HUDEP-2 (cell line): ENCODE data around the gene CRYBB2.
A peak's percentile ranks its signal among the peaks of the same experiment; 100 is the strongest.
"Not testable (repeated sequence)": the region's sequence is repeated elsewhere in the genome, so short reads cannot be mapped to it uniquely, and the experiment has no call there.

Experiments used
- DNase-seq, 76 experiments: peaks; one replicate each; lab custom pipeline; 2025; ENCODE audit not compliant: unreplicated experiment in 76 of 76; lab: John Stamatoyannopoulos, UW

Gene CRYBB2, protein sequence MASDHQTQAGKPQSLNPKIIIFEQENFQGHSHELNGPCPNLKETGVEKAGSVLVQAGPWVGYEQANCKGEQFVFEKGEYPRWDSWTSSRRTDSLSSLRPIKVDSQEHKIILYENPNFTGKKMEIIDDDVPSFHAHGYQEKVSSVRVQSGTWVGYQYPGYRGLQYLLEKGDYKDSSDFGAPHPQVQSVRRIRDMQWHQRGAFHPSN

DNA sequence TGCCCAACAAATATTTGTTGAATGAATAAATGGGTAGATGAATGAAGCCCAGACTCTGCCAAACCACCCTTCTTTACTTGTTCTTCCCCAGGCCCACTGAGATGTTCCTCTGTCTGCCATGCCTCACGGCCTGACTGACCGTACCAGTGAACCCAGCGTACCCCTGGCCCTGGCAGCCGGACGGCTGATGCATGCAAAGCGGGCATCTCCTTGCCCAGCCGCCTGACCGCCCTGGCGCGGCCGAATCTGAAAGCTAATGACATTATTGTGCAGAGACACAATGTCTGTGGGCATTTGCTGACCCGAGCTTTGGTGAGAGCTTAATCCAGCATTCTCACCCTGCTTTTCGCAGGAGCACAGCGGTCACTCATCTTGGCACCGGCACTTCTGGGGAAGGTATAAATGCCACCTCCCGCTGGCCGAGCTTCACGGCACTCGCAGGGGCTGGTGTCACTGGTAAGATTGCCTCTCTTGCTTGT lies at the start of gene CRYBB2:
Gene CRYBB2 (plus strand): TSS at position 429 of the 479 bp plus-strand sequence. CDS start 1,791 bp downstream, outside the sequence.
- DNase-seq = no peak

DNA sequence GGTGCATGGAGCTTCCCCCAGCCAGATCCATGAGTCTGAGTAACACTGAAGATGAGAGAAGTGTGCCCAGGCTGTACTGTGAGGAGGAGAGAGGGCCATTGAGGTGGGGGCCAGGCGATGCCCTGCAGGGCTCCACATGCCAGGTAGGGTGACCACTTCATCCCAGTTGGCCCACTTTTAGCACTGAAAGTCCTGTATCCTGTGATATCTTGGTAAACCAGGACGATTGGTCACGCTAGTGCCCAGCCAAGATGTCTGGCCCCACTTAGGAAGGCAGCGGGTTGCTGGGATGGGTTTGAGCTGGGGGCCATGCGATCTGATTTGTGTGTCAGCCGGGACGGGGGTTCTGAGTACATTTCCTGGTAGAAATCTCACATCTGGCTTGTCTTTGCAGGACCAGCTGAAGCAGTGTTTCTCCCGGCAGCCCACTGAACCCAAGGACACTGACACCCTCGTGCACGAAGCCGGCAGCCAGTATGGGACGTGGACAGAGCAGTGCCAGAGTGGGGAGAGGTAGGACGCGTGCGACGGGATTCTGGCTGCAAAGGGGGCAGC lies 48.9 kb upstream of the CRYBB2 start:
- no peak for DNase-seq

DNA sequence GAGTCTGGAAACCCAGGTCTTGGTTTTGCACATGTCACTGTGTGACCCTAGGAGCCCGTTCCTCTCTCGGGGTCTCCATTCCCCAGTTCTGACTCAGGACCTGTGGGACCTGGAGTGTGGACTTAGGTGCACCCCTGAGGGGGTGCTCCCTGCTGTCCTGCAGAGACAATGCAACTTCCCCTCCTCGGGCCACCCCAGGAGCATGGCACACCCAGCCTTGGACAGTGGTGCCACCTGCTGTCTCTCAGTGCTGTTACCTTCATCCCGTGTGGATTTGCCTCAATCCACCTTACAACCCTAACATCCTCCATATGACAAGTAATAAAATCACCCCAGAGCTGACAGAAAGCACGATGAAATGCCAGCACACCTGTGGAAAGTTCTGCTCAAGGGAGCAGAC lies 47.3 kb upstream of the CRYBB2 start:
- peak in 57 of 76 experiments; percentile 2 to 71 (median 47) for DNase-seq

DNA sequence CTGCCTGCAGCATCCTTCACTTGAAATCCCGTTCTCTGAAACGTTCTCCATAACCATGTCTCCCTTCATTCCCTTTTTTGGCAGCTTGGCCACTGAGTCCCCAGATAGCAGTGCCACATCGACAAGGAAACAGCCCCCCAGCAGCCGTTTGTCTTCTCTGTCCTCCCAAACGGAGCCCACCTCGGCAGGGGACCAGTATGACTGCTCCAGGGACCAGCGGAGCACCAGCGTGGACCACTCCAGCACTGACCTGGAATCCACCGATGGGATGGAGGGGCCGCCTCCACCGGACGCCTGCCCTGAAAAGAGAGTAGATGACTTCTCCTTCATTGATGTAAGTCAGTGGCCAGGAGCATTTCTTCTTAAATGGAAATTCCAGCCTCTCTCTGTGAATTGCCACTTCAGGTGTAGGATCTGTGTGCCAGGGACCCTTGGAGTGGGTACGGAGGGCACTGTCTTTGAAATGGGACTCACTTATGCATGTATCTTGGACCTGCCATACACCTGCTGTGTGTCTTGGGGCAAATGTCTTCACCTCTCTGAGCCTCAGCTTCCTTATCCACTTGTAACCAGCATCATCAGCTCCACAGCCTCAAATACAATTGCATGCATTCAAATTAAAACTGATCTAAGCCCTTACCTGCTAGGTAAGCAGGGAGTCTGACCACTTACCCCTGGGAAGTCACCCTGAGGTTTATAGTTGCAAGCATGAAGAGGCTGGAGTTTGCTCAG lies 45.1 kb upstream of the CRYBB2 start:
- DNase-seq = no peak

DNA sequence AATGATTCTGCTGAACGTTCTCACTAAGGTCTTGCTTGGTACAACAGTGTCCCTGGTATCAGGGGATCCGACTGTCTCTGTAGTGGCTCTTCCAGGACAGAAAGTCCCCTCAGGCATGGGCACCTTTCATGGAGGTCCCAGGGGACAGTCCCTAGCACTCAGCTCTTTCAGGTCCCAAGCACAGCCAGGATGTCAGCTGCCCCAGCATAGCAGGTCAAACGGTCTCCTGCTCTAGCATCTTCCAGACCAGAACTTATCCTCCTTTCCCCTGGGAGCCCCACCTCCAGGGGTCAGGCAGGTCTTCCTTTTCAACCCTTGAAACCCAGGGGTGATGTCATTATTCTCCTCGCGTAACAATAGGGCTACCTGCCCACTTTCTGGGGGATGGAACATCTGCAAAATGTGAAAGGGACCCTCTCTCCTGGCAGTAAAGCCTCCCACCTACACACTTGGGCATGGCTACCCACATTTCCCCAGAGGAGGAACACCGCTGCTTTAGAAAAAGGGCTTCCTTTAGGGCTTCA lies 44.5 kb upstream of the CRYBB2 start:
- DNase-seq = no peak

DNA sequence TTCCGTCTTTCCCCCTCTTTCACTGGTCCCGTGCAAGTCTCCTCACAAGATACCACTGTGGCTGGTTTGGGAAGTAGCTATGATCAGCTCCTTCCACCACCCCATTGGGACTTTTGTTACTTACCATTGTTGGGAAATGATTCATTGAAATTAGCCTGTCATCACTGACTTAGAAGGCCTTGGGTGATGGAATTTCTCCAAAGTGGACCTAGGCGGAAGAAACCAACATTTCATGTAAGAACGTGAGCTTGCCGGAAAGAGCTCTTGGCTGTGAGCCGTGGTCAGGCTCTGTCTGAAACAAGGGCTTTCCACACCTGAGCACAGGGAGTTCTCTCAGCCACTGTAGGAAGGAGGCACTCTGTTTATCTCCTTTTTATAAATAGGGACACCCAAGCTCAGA lies 43.3 kb upstream of the CRYBB2 start:
- DNase-seq = no peak

DNA sequence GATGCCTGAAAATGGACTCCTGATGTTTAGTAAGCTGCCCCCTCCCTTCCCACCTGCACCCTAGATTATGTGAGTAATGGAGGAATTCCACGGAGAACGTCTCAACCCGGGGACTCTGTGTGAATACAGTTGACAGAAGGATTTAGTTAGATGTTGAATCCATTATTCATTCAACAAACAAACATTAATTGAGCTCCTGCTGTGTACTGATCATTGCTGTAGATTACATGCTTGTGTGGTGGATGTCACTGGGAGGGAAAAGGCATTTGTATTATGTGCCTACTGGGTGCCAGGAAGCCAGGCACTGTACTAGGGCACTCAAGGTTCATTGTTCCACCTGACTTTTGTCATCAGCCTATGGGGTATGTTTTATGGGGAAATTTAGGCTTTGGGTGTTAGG lies 42.6 kb upstream of the CRYBB2 start:
- no peak for DNase-seq

DNA sequence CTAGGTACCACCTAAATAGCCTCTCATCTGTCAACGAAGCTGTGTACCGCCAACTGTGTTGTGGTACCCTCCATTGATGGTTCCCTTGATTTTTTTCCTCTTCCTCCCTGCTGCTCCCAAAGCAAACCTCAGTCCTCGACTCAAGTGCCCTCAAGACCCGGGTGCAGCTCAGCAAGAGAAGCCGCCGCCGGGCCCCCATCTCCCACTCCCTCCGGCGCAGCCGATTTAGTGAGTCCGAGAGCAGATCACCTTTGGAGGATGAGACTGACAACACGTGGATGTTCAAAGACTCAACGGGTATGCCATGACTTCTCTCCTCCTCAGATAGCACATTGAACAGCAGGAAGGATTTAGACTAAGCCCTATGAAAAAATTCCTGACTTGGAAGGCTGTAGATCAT lies 42.2 kb upstream of the CRYBB2 start:
- no peak for DNase-seq

DNA sequence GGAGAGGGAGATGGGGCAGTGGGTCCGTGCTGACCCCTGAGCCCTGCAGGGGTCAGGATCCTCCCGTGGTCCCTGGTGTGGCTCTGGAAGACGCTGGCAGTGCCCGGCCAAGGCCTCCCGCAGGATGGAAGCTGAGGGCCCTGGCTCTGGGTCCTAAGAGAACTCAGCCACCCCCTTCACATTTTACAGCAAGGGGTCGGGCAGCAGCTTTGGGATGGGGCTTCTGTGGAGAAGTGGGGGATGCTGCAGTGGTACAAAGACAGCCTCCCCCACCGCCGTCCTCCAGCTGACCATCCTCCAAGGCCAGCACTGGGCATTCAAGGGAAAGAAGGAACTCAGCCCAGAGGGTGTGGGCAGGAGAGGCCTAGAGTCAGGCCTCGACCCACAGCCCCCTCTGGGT lies 41.5 kb upstream of the CRYBB2 start:
- DNase-seq = no peak

DNA sequence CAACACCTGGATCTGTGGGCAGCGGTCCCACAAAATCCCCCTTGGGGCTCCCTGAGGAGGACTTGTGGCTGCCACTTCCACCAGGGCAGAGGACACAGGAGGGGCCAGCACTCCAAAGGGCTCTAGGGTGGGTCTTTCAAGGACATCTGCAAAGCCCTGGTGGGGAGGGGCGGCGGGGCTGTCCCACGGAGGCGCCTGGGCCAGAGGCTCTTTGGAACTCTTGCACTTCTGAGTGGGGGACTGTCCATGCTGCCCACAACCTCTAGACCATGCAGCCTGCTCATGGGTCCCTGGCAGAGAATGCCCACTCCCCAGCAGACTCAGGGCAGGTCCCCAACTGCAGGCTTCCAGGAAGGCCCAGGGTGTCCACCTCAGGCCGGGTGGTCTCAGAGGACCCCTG lies 41.1 kb upstream of the CRYBB2 start:
- not testable (repeated sequence) for DNase-seq

DNA sequence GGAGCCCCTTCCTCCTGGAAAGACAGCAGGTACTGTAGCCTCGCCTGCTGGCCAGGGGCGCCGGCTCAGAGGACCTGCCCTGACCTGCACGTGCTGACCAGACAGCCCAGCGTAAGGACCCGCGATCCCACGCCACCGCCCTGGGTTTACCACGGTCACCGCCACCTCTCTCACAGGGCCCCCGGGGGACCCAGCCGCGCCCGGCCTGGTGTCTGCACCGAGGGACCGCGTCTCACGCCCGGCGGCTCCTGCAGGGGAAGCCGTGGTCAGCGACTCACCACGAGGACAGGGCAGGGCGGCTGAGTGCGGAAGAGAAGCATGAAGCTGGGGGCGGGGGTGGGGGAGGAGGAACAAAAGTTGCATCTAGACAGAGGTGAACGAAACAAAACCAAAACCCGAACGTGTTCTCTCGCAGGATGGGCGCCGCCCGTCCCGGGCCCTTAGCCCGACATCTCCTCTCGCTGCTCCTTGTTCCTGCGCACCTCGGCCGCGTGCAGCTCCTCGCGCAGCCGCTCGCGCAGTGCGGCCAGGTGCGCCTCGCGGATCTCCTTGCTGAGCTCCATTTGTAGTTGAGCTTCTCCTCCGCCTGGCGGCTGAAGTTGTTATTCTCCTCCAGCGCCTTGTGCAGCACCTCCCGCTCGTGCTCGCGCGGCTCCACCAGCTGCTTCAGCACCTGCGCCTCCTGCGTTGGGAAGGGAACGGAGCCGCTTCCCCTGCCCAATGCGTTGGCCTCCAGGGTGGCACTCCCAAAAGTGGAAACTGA lies 40.4 kb upstream of the CRYBB2 start:
- DNase-seq = not testable (repeated sequence)

DNA sequence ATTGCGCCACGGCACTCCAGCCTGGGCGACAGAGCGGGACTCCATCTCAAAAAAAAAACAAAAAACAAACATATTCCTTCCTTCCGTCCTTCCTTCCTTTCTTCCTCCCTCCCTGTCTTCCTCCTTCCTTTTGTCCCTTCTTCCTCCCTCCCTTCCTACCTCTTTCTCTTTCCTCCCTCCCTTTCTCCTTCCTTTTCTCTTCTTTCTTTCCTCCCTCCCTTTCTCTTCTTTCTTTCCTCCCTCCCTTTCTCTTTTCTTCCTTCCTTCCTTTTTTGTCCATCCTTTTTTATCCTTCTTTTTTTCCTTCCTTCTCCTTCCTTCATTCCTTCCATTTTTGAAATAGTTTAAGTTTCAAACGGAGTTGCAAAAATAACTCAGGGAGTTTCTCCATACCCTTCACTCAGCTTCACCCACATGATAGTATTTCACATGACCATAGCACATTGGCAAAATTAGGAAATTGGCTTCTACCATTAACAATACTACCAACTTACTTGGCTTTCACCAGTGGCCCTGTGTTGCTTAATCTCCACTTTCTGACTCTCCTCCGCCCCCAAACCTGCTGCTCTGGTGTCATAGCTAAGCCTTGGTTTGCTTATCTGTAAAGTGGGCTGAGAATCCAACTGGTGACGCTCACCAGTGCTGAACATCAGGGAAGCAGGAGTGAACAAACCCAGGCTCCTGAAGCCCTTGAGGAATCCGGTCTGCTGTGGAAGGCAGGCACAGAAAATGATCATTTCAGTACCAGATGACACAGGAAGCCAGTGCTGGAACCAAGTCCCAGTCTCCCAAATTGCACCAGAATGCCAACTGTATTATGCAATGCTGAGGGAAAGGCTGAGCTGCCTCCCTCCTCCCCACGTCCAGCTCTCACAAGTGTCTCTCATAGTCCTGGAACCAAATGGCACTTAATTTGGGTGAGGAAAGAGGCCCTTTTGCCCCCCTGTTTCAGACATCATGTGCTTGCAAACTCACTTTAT lies 37.0 kb upstream of the CRYBB2 start:
- no peak for DNase-seq

DNA sequence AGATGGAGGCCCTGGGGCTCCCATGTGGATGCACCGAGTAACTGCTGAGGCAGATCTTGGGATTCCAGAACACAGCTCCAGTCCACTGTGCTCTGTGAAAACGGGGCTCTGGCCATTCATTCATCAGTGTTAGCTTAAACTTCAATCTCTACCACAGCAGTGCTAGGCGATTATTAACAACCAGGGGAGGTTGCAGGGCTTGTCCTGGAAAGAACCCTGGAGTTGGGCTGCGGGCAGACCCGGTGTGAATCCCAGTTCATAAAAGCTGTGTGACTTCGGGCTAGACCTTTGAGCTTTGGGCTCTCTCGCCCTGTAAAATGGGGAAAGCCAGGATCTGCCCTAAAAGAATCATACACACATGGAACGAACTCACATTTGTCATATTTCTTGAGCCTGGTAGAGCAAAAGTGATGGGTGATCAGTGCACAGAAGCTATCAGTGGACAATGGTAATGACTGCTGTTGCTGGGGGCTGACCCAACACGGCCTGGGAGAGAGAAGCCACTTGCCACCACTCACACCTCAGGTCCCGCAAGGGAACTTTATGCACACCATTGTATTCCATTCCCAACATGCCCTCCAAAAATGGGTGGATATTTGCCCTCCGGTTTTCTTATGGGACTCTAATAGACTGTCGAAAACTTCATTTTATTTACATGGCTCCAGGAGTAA lies 35.4 kb upstream of the CRYBB2 start:
- no peak for DNase-seq

DNA sequence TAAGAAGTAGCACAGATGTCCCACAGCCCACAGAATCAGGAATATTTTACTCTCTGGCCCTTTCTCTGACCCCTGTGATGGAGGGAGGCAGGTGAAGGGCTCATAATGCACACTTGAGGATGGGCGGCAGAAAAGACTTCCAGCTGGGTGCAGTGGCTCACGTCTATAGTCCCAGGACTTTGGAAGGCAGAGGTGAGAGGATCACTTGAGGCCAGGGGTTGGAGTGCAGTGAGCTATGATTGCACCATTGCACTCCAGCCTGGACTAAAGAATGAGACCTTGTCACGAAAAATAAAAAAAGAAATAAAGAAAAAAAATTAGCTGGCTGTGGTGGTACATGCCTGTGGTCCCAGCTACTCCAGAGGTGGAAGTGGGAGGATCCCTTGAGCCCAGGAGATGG lies 33.3 kb upstream of the CRYBB2 start:
- no peak for DNase-seq

DNA sequence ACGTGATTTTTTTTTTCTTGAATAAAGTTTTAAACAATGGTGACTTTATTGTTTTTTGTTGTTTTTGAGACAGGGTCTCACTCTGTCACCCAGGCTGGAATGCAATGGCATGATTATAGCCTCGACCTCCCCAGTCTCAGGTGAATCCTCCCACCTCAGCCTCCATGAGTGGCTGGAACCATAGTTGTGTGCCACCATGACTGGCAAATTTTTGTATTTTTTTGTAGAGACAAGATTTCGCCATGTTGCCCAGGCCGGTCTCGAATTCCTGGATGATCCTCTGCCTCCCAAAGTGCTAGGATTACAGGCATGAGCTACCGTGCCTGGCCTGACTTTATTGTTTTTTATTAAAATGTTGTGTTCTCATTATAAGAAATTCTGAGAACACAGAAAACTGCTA lies 32.0 kb upstream of the CRYBB2 start:
- DNase-seq = no peak

DNA sequence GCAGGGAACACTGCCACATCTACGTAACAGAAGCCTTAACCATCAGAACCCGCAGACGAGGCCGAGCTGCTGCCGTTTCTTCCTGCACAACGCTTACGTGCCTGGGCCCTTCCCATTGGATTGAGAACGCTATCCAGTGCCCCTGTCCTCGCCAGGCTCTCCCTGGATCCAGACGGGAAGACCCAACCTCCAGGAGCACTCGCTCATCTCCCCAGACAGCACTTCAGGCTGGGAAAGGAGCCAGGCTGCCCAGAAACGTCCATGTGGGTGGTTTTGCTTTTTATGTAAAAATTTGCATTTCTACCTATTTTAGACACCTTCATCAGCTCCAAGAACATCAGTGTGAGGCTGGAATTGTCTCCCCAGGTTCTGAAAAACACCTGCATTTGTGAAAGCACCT lies 27.0 kb upstream of the CRYBB2 start:
- no peak for DNase-seq

DNA sequence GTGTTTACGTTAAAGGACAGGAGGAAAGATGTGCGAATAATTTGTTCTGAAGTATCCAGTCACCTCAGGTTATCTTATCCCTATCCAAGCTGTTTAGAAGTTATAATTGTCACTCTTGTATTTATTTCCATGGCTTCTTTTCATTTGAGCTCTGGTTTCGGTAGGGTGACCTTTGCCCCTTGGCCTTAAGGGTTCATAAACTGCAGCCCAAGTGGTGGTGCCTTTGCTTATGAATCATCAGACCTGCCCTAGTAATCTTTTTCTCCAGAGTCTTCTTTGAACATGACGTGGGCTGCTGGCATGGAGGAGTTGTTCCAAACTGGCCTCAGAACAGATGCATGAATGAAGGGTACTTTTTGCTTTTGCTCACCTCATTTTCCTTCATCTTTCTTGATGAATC lies 26.3 kb upstream of the CRYBB2 start:
- DNase-seq = no peak

DNA sequence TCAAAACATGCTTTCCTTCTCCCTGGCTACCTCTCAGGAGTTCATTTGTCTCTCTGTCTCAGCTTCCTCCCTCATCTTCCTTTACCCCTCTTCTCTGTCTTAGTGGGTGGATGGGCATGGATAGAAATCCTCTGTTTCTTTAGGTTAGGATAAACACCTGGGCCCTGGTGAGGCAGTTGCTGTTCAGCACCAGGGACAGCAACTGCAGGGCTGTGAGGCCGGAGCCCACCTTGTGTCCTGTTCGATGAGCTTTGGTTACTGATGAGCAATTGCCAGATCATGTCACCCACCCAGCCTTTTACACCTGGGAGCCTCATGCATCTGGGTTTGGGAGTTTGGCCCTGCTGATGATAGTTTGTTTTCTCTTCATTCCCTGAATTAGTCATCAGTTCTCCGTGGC lies 25.9 kb upstream of the CRYBB2 start:
- no peak for DNase-seq

DNA sequence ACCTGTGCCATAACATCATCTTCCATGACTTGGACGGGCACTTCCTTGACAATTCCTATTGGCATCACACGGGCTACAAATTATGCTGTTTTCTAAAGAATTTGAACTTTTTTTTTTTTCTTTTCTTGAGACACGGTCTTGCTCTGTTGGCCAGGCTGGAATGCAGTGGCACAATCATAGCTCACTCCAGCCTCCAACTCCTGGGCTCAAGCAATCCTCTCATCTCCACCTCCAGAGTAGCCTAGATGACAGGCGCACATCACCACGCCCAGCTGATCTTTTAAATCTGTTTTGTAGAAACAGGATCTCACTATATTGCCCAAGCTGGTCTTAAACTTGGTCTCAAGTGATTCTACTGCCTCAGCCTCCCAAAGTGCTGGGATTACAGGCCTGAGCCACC lies 23.1 kb upstream of the CRYBB2 start:
- DNase-seq = no peak
